ENCODE data around the gene SDF2.

The SDF2 gene

GRCh38 chr17:28700830-28701492, 39.3 kb upstream of the SDF2 start:
- Histone ChIP-seq H3K4me3 (ENCODE audit: low read length) (no peak overlapping the region), H3K9ac (ENCODE audit: low read length) (no peak overlapping the region), H3K36me3 (ENCODE audit: control insufficient read depth, insufficient read depth, low read length) (peaks cover 70% of the 10 kb centered on the region), H3K4me1 (ENCODE audit: control insufficient read depth, insufficient read depth, low read length) (no peaks in the 10 kb centered on the region), H3K27me3 (ENCODE audit: control insufficient read depth, insufficient read depth, low read length) (no peaks in the 10 kb centered on the region), H3K27ac (ENCODE audit: low read depth, low read length) (no peak overlapping the region)

- no peaks in the 10 kb centered on the region for H3K4me1 ChIP-seq (ENCODE audit: control insufficient read depth, insufficient read depth, low read length)
- peaks cover 75% of the 10 kb centered on the region for H3K36me3 ChIP-seq (ENCODE audit: control insufficient read depth, insufficient read depth, low read length)
- H3K27me3 ChIP-seq (ENCODE audit: control insufficient read depth, insufficient read depth, low read length), result no peaks in the 10 kb centered on the region
- no peak overlapping the region for H3K27ac ChIP-seq (ENCODE audit: low read depth, low read length)
- H3K4me3 ChIP-seq (ENCODE audit: low read length), result no peak overlapping the region
- H3K9ac ChIP-seq (ENCODE audit: low read length), result no peak overlapping the region
These were observed 38.6 kb upstream of the SDF2 start for GRCh38 chr17:28700278-28700677.

GRCh38 chr17:28698253-28698941, 36.7 kb upstream of the SDF2 start:
- Histone ChIP-seq H3K4me1 (ENCODE audit: control insufficient read depth, insufficient read depth, low read length) (no peaks in the 10 kb centered on the region), H3K4me3 (ENCODE audit: low read length) (no peak overlapping the region), H3K27me3 (ENCODE audit: control insufficient read depth, insufficient read depth, low read length) (no peaks in the 10 kb centered on the region), H3K9ac (ENCODE audit: low read length) (peak overlapping the region; percentile 0), H3K27ac (ENCODE audit: low read depth, low read length) (no peak overlapping the region), H3K36me3 (ENCODE audit: control insufficient read depth, insufficient read depth, low read length) (peaks cover 85% of the 10 kb centered on the region)

- Histone ChIP-seq H3K4me1 (ENCODE audit: control insufficient read depth, insufficient read depth, low read length) (no peaks in the 10 kb centered on the region), H3K4me3 (ENCODE audit: low read length) (no peak overlapping the region), H3K27me3 (ENCODE audit: control insufficient read depth, insufficient read depth, low read length) (no peaks in the 10 kb centered on the region), H3K36me3 (ENCODE audit: control insufficient read depth, insufficient read depth, low read length) (peaks cover 65% of the 10 kb centered on the region), H3K9ac (ENCODE audit: low read length) (no peak overlapping the region), H3K27ac (ENCODE audit: low read depth, low read length) (no peak overlapping the region)
These were observed 32.2 kb upstream of the SDF2 start for GRCh38 chr17:28693869-28694268.

GRCh38 chr17:28689011-28689410, 27.3 kb upstream of the SDF2 start:
- Histone ChIP-seq H3K27me3 (ENCODE audit: control insufficient read depth, insufficient read depth, low read length) (no peaks in the 10 kb centered on the region), H3K36me3 (ENCODE audit: control insufficient read depth, insufficient read depth, low read length) (peaks cover 59% of the 10 kb centered on the region), H3K9ac (ENCODE audit: low read length) (no peak overlapping the region), H3K4me3 (ENCODE audit: low read length) (no peak overlapping the region), H3K27ac (ENCODE audit: low read depth, low read length) (no peak overlapping the region), H3K4me1 (ENCODE audit: control insufficient read depth, insufficient read depth, low read length) (no peaks in the 10 kb centered on the region)

- Histone ChIP-seq H3K27ac (ENCODE audit: low read depth, low read length) (no peak overlapping the region), H3K4me1 (ENCODE audit: control insufficient read depth, insufficient read depth, low read length) (no peaks in the 10 kb centered on the region), H3K9ac (ENCODE audit: low read length) (no peak overlapping the region), H3K4me3 (ENCODE audit: low read length) (no peak overlapping the region), H3K36me3 (ENCODE audit: control insufficient read depth, insufficient read depth, low read length) (peaks cover 58% of the 10 kb centered on the region), H3K27me3 (ENCODE audit: control insufficient read depth, insufficient read depth, low read length) (no peaks in the 10 kb centered on the region)
These were observed 26.8 kb upstream of the SDF2 start for GRCh38 chr17:28688481-28688880.

GRCh38 chr17:28686296-28686695, 24.6 kb upstream of the SDF2 start:
- Histone ChIP-seq H3K36me3 (ENCODE audit: control insufficient read depth, insufficient read depth, low read length) (peaks cover 75% of the 10 kb centered on the region), H3K4me1 (ENCODE audit: control insufficient read depth, insufficient read depth, low read length) (no peaks in the 10 kb centered on the region), H3K9ac (ENCODE audit: low read length) (no peak overlapping the region), H3K27me3 (ENCODE audit: control insufficient read depth, insufficient read depth, low read length) (no peaks in the 10 kb centered on the region), H3K27ac (ENCODE audit: low read depth, low read length) (no peak overlapping the region), H3K4me3 (ENCODE audit: low read length) (no peak overlapping the region)

- Histone ChIP-seq H3K27ac (ENCODE audit: low read depth, low read length) (no peak overlapping the region), H3K27me3 (ENCODE audit: control insufficient read depth, insufficient read depth, low read length) (no peaks in the 10 kb centered on the region), H3K36me3 (ENCODE audit: control insufficient read depth, insufficient read depth, low read length) (peaks cover 73% of the 10 kb centered on the region), H3K4me1 (ENCODE audit: control insufficient read depth, insufficient read depth, low read length) (no peaks in the 10 kb centered on the region), H3K9ac (ENCODE audit: low read length) (no peak overlapping the region), H3K4me3 (ENCODE audit: low read length) (no peak overlapping the region)
These were observed 23.7 kb upstream of the SDF2 start for GRCh38 chr17:28685366-28685765.

- Histone ChIP-seq H3K27ac (ENCODE audit: low read depth, low read length) (no peak overlapping the region), H3K36me3 (ENCODE audit: control insufficient read depth, insufficient read depth, low read length) (peaks cover 69% of the 10 kb centered on the region)
These were observed 23.3 kb upstream of the SDF2 start for GRCh38 chr17:28684963-28685362.

GRCh38 chr17:28682655-28683054, 20.9 kb upstream of the SDF2 start:
- Histone ChIP-seq H3K4me3 (ENCODE audit: low read length) (no peak overlapping the region), H3K27me3 (ENCODE audit: control insufficient read depth, insufficient read depth, low read length) (no peaks in the 10 kb centered on the region), H3K9ac (ENCODE audit: low read length) (no peak overlapping the region), H3K4me1 (ENCODE audit: control insufficient read depth, insufficient read depth, low read length) (no peaks in the 10 kb centered on the region), H3K36me3 (ENCODE audit: control insufficient read depth, insufficient read depth, low read length) (peaks cover 67% of the 10 kb centered on the region), H3K27ac (ENCODE audit: low read depth, low read length) (no peak overlapping the region)

More at GRCh38 chr17:28684963-28685362, 23.3 kb upstream of the SDF2 start:
- H3K27me3 ChIP-seq (ENCODE audit: control insufficient read depth, insufficient read depth, low read length), result no peaks in the 10 kb centered on the region
- no peak overlapping the region for H3K9ac ChIP-seq (ENCODE audit: low read length)
- no peaks in the 10 kb centered on the region for H3K4me1 ChIP-seq (ENCODE audit: control insufficient read depth, insufficient read depth, low read length)
- H3K4me3 ChIP-seq (ENCODE audit: low read length), result no peak overlapping the region

GRCh38 chr17:28675980-28676379, 14.3 kb upstream of the SDF2 start:
- Histone ChIP-seq H3K36me3 (ENCODE audit: control insufficient read depth, insufficient read depth, low read length) (peaks cover 65% of the 10 kb centered on the region), H3K27me3 (ENCODE audit: control insufficient read depth, insufficient read depth, low read length) (no peaks in the 10 kb centered on the region), H3K4me3 (ENCODE audit: low read length) (no peak overlapping the region), H3K4me1 (ENCODE audit: control insufficient read depth, insufficient read depth, low read length) (no peaks in the 10 kb centered on the region), H3K27ac (ENCODE audit: low read depth, low read length) (no peak overlapping the region), H3K9ac (ENCODE audit: low read length) (no peak overlapping the region)

GRCh38 chr17:28675490-28675889, 13.8 kb upstream of the SDF2 start:
- Histone ChIP-seq H3K4me3 (ENCODE audit: low read length) (no peak overlapping the region), H3K27ac (ENCODE audit: low read depth, low read length) (no peak overlapping the region), H3K27me3 (ENCODE audit: control insufficient read depth, insufficient read depth, low read length) (no peaks in the 10 kb centered on the region), H3K4me1 (ENCODE audit: control insufficient read depth, insufficient read depth, low read length) (no peaks in the 10 kb centered on the region), H3K9ac (ENCODE audit: low read length) (no peak overlapping the region), H3K36me3 (ENCODE audit: control insufficient read depth, insufficient read depth, low read length) (peaks cover 65% of the 10 kb centered on the region)

GRCh38 chr17:28669918-28670317, 8.2 kb upstream of the SDF2 start:
- H3K27ac ChIP-seq (ENCODE audit: low read depth, low read length), result no peak overlapping the region
- no peak overlapping the region for H3K4me3 ChIP-seq (ENCODE audit: low read length)
- peaks cover 33% of the 10 kb centered on the region for H3K36me3 ChIP-seq (ENCODE audit: control insufficient read depth, insufficient read depth, low read length)
- no peaks in the 10 kb centered on the region for H3K4me1 ChIP-seq (ENCODE audit: control insufficient read depth, insufficient read depth, low read length)
- H3K9ac ChIP-seq (ENCODE audit: low read length), result no peak overlapping the region
- H3K27me3 ChIP-seq (ENCODE audit: control insufficient read depth, insufficient read depth, low read length), result no peaks in the 10 kb centered on the region

Measured in rectal smooth muscle tissue (tissue), 1 donor.